ENCODE data around the gene KCNE4. TPM values are rescaled to one million over a fixed set of nuclear protein-coding genes. Genes with fewer than 3 reads are reported as not detected.

KCNE4 gene
- total and polyA plus RNA-seq, 9 of the 15 experiments (the other 6 are each of a cell fraction or from before 2014, with no cell fraction given): not detected

- no peak overlapping the region for H3K4me2 ChIP-seq (ENCODE audit: insufficient read depth, low read length)
- intact Hi-C loops (cut with micrococcal nuclease) (no loop called here), in situ Hi-C loops (cut with MboI) (no loop called here)
- no peaks in the 10 kb centered on the region for H3K9me1 ChIP-seq (ENCODE audit: control insufficient read depth, insufficient read depth, low read length)
- CTCF ChIA-PET (ENCODE audit: low intra/inter-chr PET ratio): no interaction called here
- 0% methylated on average over 2 of the region's 2 CpGs for WGBS (ENCODE audit: insufficient coverage, low coverage, missing lambda C conversion rate)
- no peak overlapping the region for H3K9ac ChIP-seq (ENCODE audit: insufficient read depth in 1 of 2, low read depth in 2 of 2, low read length in 2 of 2)
- no peaks in the 10 kb centered on the region for H3K27me3 ChIP-seq (ENCODE audit: control insufficient read depth in 2 of 2, insufficient read depth in 2 of 2, low read length in 2 of 2)
- H3K4me3 ChIP-seq: no peak overlapping the region
- H3K9me3 ChIP-seq (replicated peaks; ENCODE audit: control insufficient read depth, insufficient read depth, low read depth, low read length): no peaks in the 10 kb centered on the region
- POLR2A ChIA-PET: no interaction called here
- no peaks in the 10 kb centered on the region for H4K20me1 ChIP-seq (replicated peaks; ENCODE audit: control insufficient read depth, insufficient read depth, low read length)
- no peaks in the 10 kb centered on the region for H3K79me2 ChIP-seq (ENCODE audit: control insufficient read depth, insufficient read depth, low read length)
- no peak overlapping the region for H3K27ac ChIP-seq (ENCODE audit: extremely low read depth, low read depth, low read length)
- no peak for FAIRE-seq
- no TSS peak for BruUV-seq (replicated peaks)
- H3K36me3 ChIP-seq (ENCODE audit: control insufficient read depth, insufficient read depth, low read length): no peaks in the 10 kb centered on the region
- DNase-seq (ENCODE audit: extremely low read depth in 1 of 4, low spot score in 3 of 4): no peak
- no peak overlapping the region for H2AFZ ChIP-seq (ENCODE audit: low read depth, low read length)
- TF ChIP-seq MLX (CRISPR knock-in tag; conservative IDR thresholded peaks at IDR 0.05): no peak
- TF ChIP-seq ZNF512 (tag; IDR thresholded peaks at IDR 0.05): no peak
- no peak for ATAC-seq
- H3K4me1 ChIP-seq (replicated peaks in 1 of 2; ENCODE audit: control insufficient read depth in 2 of 2, insufficient read depth in 2 of 2, low read length in 2 of 2): no peaks in the 10 kb centered on the region
Observed at GRCh38 chr2:223082706-223083105, 30.7 kb downstream of the KCNE4 start.
